ENCODE measurements around the gene CACNA2D4.

The CACNA2D4 gene

GRCh38 chr12:1914114-1914911 is 4.1 kb downstream of the CACNA2D4 start:
- in situ Hi-C loops (cut with HindIII; ENCODE audit: low sequenced_read_pairs), result no loop called here

GRCh38 chr12:1913377-1914113 is 4.9 kb downstream of the CACNA2D4 start:
- TF ChIP-seq CTCF (IDR thresholded peaks at IDR 0.05; ENCODE audit: low read depth, low read length), result no peak
- in situ Hi-C loops (cut with HindIII; ENCODE audit: low sequenced_read_pairs), result no loop called here
- no peak overlapping the region for H3K4me3 ChIP-seq (ENCODE audit: low read depth, low read length)
- DNase-seq (ENCODE audit: low read depth, low spot score), result no peak

More at GRCh38 chr12:1914114-1914911, 4.1 kb downstream of the CACNA2D4 start:
- TF ChIP-seq CTCF (IDR thresholded peaks at IDR 0.05; ENCODE audit: low read depth, low read length), result no peak
- no peak for DNase-seq (ENCODE audit: low read depth, low spot score)
- H3K4me3 ChIP-seq (ENCODE audit: low read depth, low read length), result no peak overlapping the region

- TF ChIP-seq CTCF (IDR thresholded peaks at IDR 0.05; ENCODE audit: low read depth, low read length), result no peak
- DNase-seq (ENCODE audit: low read depth, low spot score), result no peak
- H3K4me3 ChIP-seq (ENCODE audit: low read depth, low read length), result no peak overlapping the region
- in situ Hi-C loops (cut with HindIII; ENCODE audit: low sequenced_read_pairs), result no loop called here
Measured at GRCh38 chr12:1912580-1913376, 5.7 kb downstream of the CACNA2D4 start.

GRCh38 chr12:1911598-1912575 is 6.6 kb downstream of the CACNA2D4 start:
- no peak overlapping the region for H3K4me3 ChIP-seq (ENCODE audit: low read depth, low read length)
- in situ Hi-C loops (cut with HindIII; ENCODE audit: low sequenced_read_pairs), result no loop called here
- TF ChIP-seq CTCF (IDR thresholded peaks at IDR 0.05; ENCODE audit: low read depth, low read length), result no peak
- DNase-seq (ENCODE audit: low read depth, low spot score), result no peak

GRCh38 chr12:1910468-1910867 is 8.0 kb downstream of the CACNA2D4 start:
- no peak overlapping the region for H3K4me3 ChIP-seq (ENCODE audit: low read depth, low read length)
- TF ChIP-seq CTCF (IDR thresholded peaks at IDR 0.05; ENCODE audit: low read depth, low read length), result no peak
- in situ Hi-C loops (cut with HindIII; ENCODE audit: low sequenced_read_pairs), result no loop called here
- DNase-seq (ENCODE audit: low read depth, low spot score), result no peak

Data from astrocyte of the spinal cord (primary cell).